Thymus (tissue), 11 donors: ENCODE data around the gene RAI14. TPM values are rescaled to one million over a fixed set of nuclear protein-coding genes. Genes with fewer than 3 reads are reported as not detected.
"Not testable (repeated sequence)": the region's sequence is repeated elsewhere in the genome, so short reads cannot be mapped to it uniquely, and the experiment has no call there.

Experiments used
- DNase-seq, 9 donors: peaks; one replicate each; pipeline ENCODE4 v3.0.0-alpha.2; 2013; ENCODE audit warnings: low spot score in 9 of 9, low read depth in 6 of 9, missing footprints in 1 of 9
- H3K27ac ChIP-seq, 2 donors: one replicate each; pipeline ENCODE4 v1.5.1; 2013; ENCODE audit warnings: control low read depth in 1 of 2, low read depth in 1 of 2, low read length in 1 of 2, mild to moderate bottlenecking in 1 of 2, moderate library complexity in 1 of 2
- H3K27me3 ChIP-seq, 2 donors: one replicate each; pipeline ENCODE4 v1.5.1; 2013; ENCODE audit warnings: low read length in 1 of 2; ENCODE audit not compliant: control insufficient read depth in 2 of 2, insufficient read depth in 1 of 2
- H3K36me3 ChIP-seq, 2 donors: one replicate each; pipeline ENCODE4 v1.5.1; 2013; ENCODE audit warnings: low read length in 1 of 2, mild to moderate bottlenecking in 1 of 2, moderate library complexity in 1 of 2; ENCODE audit not compliant: control insufficient read depth in 2 of 2, insufficient read depth in 2 of 2
- H3K4me1 ChIP-seq, 2 donors: one replicate each; pipeline ENCODE4 v1.5.1; 2013; ENCODE audit warnings: low read length in 2 of 2; ENCODE audit not compliant: control insufficient read depth in 2 of 2, insufficient read depth in 2 of 2
- H3K4me3 ChIP-seq, 2 donors: one replicate each; pipeline ENCODE4 v1.5.1; 2013; ENCODE audit warnings: low read length in 2 of 2, control low read depth in 1 of 2, mild to moderate bottlenecking in 1 of 2
- H3K9me3 ChIP-seq, 2 donors: one replicate each; pipeline ENCODE4 v1.5.1; 2013; ENCODE audit warnings: low read length in 1 of 2, mild to moderate bottlenecking in 1 of 2; ENCODE audit not compliant: control insufficient read depth in 2 of 2, insufficient read depth in 1 of 2
- WGBS: extraction: QIAGEN DNeasy Blood & Tissue Kit; methylation state at CpG from one replicate; pipeline ENCODE4 v1.1.7; 2013; 5-methylcytosine and 5-hydroxymethylcytosine counted together
- polyA plus RNA-seq: library from polyadenylated mRNA; stranded (reverse); fragments of 200-250 nt; gene quantifications from one replicate; pipeline ENCODE4 v1.2.3, GENCODE V29; 2013
- total RNA-seq: library from RNA; stranded (reverse); fragments of 120-200 nt; gene quantifications from one replicate; pipeline ENCODE4 v1.2.4, GENCODE V29; 2013
- donor health status: healthy.

Gene RAI14
- total and polyA plus RNA-seq, 2 donors: 6.0 to 10.4 TPM

GRCh38 chr5:34698754-34699153, 42.6 kb downstream of the RAI14 start:
- Histone ChIP-seq H3K27me3 (no peaks in the 10 kb centered on the region), H3K9me3 (no peaks in the 10 kb centered on the region), H3K4me3 (no peak overlapping the region), H3K4me1 (no peaks in the 10 kb centered on the region), H3K27ac (peak overlapping the region in 1 of 2 donors; percentile 25), H3K36me3 (no peaks in the 10 kb centered on the region)
- 95% methylated on average over 6 of the region's 6 CpGs for WGBS
- no peak for DNase-seq

GRCh38 chr5:34699155-34700077, 43.3 kb downstream of the RAI14 start:
- Histone ChIP-seq H3K27ac (peak overlapping the region in 1 of 2 donors; percentile 36), H3K36me3 (no peaks in the 10 kb centered on the region), H3K27me3 (no peaks in the 10 kb centered on the region), H3K4me3 (no peak overlapping the region), H3K9me3 (no peaks in the 10 kb centered on the region), H3K4me1 (no peaks in the 10 kb centered on the region)
- WGBS: 92% methylated on average over 9 of the region's 9 CpGs
- peak in 1 of 9 donors; percentile 13 for DNase-seq

- Histone ChIP-seq H3K27ac (no peak overlapping the region), H3K9me3 (no peaks in the 10 kb centered on the region)
- WGBS: 95% methylated on average over 2 of the region's 2 CpGs
Measured at GRCh38 chr5:34700078-34700452, 43.9 kb downstream of the RAI14 start.

DNA sequence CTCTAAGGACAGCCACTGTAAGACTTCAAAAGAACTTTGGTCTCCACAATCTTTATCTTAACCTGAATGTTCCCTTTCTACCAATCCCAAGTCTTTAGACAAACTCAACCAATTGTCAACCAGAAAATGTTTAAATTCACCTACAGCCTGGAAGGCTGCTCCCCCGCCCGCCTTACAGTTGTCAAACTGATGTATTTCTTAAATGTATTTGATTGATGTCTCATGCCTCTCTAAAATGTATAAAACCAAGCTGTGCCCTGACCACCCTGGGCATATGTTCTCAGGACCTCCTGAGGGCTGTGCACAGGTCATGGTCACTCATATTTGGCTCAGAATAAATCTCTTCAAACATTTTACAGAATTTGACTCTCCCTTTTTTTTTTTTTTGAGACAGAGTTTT, 45.3 kb downstream of the RAI14 start:
- not testable (repeated sequence) for DNase-seq, H3K27ac ChIP-seq, H3K27me3 ChIP-seq, H3K4me3 ChIP-seq, H3K9me3 ChIP-seq, H3K36me3 ChIP-seq, H3K4me1 ChIP-seq
- WGBS: 92% methylated on average over 2 of the region's 2 CpGs

More at GRCh38 chr5:34700078-34700452, 43.9 kb downstream of the RAI14 start:
- no peak overlapping the region for H3K4me3 ChIP-seq
- no peaks in the 10 kb centered on the region for H3K4me1 ChIP-seq
- no peaks in the 10 kb centered on the region for H3K27me3 ChIP-seq
- no peaks in the 10 kb centered on the region for H3K36me3 ChIP-seq
- DNase-seq: no peak

GRCh38 chr5:34703767-34704713, 47.9 kb downstream of the RAI14 start:
- Histone ChIP-seq H3K27ac (no peak overlapping the region), H3K36me3 (no peaks in the 10 kb centered on the region), H3K9me3 (no peaks in the 10 kb centered on the region), H3K27me3 (no peaks in the 10 kb centered on the region), H3K4me1 (no peaks in the 10 kb centered on the region), H3K4me3 (no peak overlapping the region)
- no peak for DNase-seq
- WGBS: 96% methylated on average over 10 of the region's 10 CpGs

GRCh38 chr5:34706084-34706483, 50.0 kb downstream of the RAI14 start:
- H3K9me3 ChIP-seq: no peaks in the 10 kb centered on the region
- H3K4me3 ChIP-seq: no peak overlapping the region
- no peaks in the 10 kb centered on the region for H3K4me1 ChIP-seq
- no peak for DNase-seq
- WGBS: 46% methylated on average over 1 of the region's 1 CpG
- H3K36me3 ChIP-seq: no peaks in the 10 kb centered on the region
- H3K27ac ChIP-seq: no peak overlapping the region
- no peaks in the 10 kb centered on the region for H3K27me3 ChIP-seq

- WGBS: 87% methylated on average over 5 of the region's 5 CpGs
- Histone ChIP-seq H3K36me3 (no peaks in the 10 kb centered on the region), H3K4me1 (no peaks in the 10 kb centered on the region), H3K27me3 (no peaks in the 10 kb centered on the region), H3K27ac (no peak overlapping the region), H3K4me3 (no peak overlapping the region), H3K9me3 (no peaks in the 10 kb centered on the region)
- no peak for DNase-seq
Measured at GRCh38 chr5:34707451-34708107, 51.5 kb downstream of the RAI14 start.

GRCh38 chr5:34708777-34709176, 52.6 kb downstream of the RAI14 start:
- DNase-seq: no peak
- H3K4me3 ChIP-seq: no peak overlapping the region
- no peaks in the 10 kb centered on the region for H3K9me3 ChIP-seq
- H3K27me3 ChIP-seq: no peaks in the 10 kb centered on the region
- no peaks in the 10 kb centered on the region for H3K36me3 ChIP-seq
- H3K27ac ChIP-seq: no peak overlapping the region
- 94% methylated on average over 2 of the region's 2 CpGs for WGBS
- H3K4me1 ChIP-seq: no peaks in the 10 kb centered on the region
